HG03108 (cell line): ENCODE data around the gene SAT2.

ENCODE experiments used
- ATAC-seq: cut with Tn5 transposase; IDR thresholded peaks from one replicate; pipeline ENCODE4 v1.9.1; 2021; ENCODE audit warnings: moderate library complexity; ENCODE audit not compliant: unreplicated experiment

SAT2 gene

GRCh38 chr17:7577327-7578199, 50.1 kb downstream of the SAT2 start:
- ATAC-seq, result no peak

DNA sequence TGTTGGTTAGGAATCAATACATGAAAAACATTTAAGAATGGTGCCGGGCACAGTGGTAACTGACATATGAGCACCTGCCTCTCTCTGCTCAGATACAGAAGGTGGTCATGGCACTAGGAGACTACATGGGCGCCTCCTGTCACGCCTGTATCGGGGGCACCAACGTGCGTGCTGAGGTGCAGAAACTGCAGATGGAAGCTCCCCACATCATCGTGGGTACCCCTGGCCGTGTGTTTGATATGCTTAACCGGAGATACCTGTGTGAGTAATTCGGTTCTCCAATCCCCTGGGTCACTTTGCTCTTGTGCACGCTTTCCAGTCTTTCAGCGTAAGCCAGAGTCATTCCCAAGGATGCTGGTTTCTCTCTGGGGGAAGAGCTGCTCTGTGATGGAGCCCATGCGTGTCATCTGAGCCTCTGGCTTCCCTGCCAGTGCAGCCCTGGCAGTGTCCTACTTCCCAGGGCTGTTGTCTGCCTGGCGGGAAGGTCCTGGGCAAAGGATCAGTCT, 51.1 kb downstream of the SAT2 start:
- no peak for ATAC-seq
